DND-41 (cell line): Measurements from ENCODE around the gene PRKCA.

Experiments
- ATAC-seq: fragments of 200-7000 bp; cut with Tn5 transposase; 3 replicates; pipeline ENCODE4 v1.9.1; 2021; ENCODE audit warnings: low read depth; ENCODE audit not compliant: insufficient read depth
- DNase-seq: peaks from one replicate; pipeline ENCODE4 v3.0.0-alpha.2; 2020
- H2AFZ ChIP-seq: 2 replicates; pipeline ENCODE4 v1.6.0; 2012; ENCODE audit warnings: low read depth, low read length
- H3K27ac ChIP-seq: 2 replicates; pipeline ENCODE4 v1.5.1; 2012; ENCODE audit warnings: low read length, inconsistent platforms
- H3K27me3 ChIP-seq: fragments of 200-600 bp; sonication (generic); 2 replicates; pipeline ENCODE4 v1.6.0; 2012; ENCODE audit warnings: low read length, mild to moderate bottlenecking, inconsistent platforms; ENCODE audit not compliant: insufficient read depth, poor library complexity
- H3K36me3 ChIP-seq: 2 replicates; pipeline ENCODE4 v1.5.1; 2012; ENCODE audit warnings: low read length, inconsistent platforms; ENCODE audit not compliant: insufficient read depth
- H3K4me1 ChIP-seq: 2 replicates; pipeline ENCODE4 v1.5.1; 2012; ENCODE audit warnings: mild to moderate bottlenecking, low read length; ENCODE audit not compliant: insufficient read depth
- H3K4me2 ChIP-seq: 2 replicates; pipeline ENCODE4 v1.6.0; 2012; ENCODE audit warnings: mild to moderate bottlenecking, moderate library complexity, low read length, inconsistent platforms; ENCODE audit not compliant: insufficient read depth
- H3K4me3 ChIP-seq, 2 experiments: fragments of 200-600 bp in 1 of 2; shearing (Covaris generic) in 1 of 2; 2 replicates each; pipeline ENCODE4 v1.5.1; 2012 to 2016; ENCODE audit warnings: inconsistent platforms in 2 of 2, low read length in 2 of 2, mild to moderate bottlenecking in 2 of 2, low read depth in 1 of 2, moderate library complexity in 1 of 2
- H3K79me2 ChIP-seq: 2 replicates; pipeline ENCODE4 v1.6.0; 2012; ENCODE audit warnings: low read length, inconsistent platforms; ENCODE audit not compliant: insufficient read depth
- H3K9ac ChIP-seq: 2 replicates; pipeline ENCODE4 v1.6.0; 2012; ENCODE audit warnings: low read depth, mild to moderate bottlenecking, inconsistent platforms, low read length, moderate library complexity
- H3K9me3 ChIP-seq: 2 replicates; pipeline ENCODE4 v1.5.1; 2012; ENCODE audit warnings: low read length, moderate library complexity, mild to moderate bottlenecking, inconsistent platforms; ENCODE audit not compliant: insufficient read depth, severe bottlenecking
- H4K20me1 ChIP-seq: 2 replicates; pipeline ENCODE4 v1.6.0; 2012; ENCODE audit warnings: low read length; ENCODE audit not compliant: insufficient read depth
- CTCF ChIP-seq: IDR thresholded peaks from 2 replicates; pipeline ENCODE4 v1.5.1; 2012; ENCODE audit warnings: borderline replicate concordance, low read length, moderate library complexity, mild to moderate bottlenecking; ENCODE audit not compliant: poor library complexity, severe bottlenecking; ENCODE audit errors: extremely low read depth
- EZH2 ChIP-seq: IDR thresholded peaks from 3 replicates; pipeline ENCODE4 v1.6.1; 2012; ENCODE audit warnings: borderline replicate concordance, low read depth, mild to moderate bottlenecking, moderate library complexity, low read length, inconsistent platforms; ENCODE audit not compliant: severe bottlenecking

Gene PRKCA

GRCh38 chr17:66755101-66755943 lies 452.9 kb downstream of the PRKCA start:
- Histone ChIP-seq H3K36me3 (peaks cover 40% of the 10 kb centered on the region), H4K20me1 (no peaks in the 10 kb centered on the region), H3K27me3 (no peaks in the 10 kb centered on the region), H3K9me3 (no peaks in the 10 kb centered on the region), H3K4me2 (no peak overlapping the region), H3K4me1 (no peaks in the 10 kb centered on the region), H3K9ac (no peak overlapping the region), H3K27ac (no peak overlapping the region), H3K4me3 (no peak overlapping the region), H2AFZ (no peak overlapping the region), H3K79me2 (no peaks in the 10 kb centered on the region)
- DNase-seq = no peak
- no peak for ATAC-seq
- TF ChIP-seq EZH2 = no peak
- TF ChIP-seq CTCF = no peak

- H3K27ac ChIP-seq = no peak overlapping the region
- H3K27me3 ChIP-seq = no peaks in the 10 kb centered on the region
- no peaks in the 10 kb centered on the region for H4K20me1 ChIP-seq
- peaks cover 35% of the 10 kb centered on the region for H3K36me3 ChIP-seq
- ATAC-seq (no peak), DNase-seq (no peak)
- no peaks in the 10 kb centered on the region for H3K79me2 ChIP-seq
- H3K9ac ChIP-seq = no peak overlapping the region
- H3K4me3 ChIP-seq = no peak overlapping the region
- H2AFZ ChIP-seq = no peak overlapping the region
- H3K4me2 ChIP-seq = no peak overlapping the region
- H3K9me3 ChIP-seq = no peaks in the 10 kb centered on the region
- no peaks in the 10 kb centered on the region for H3K4me1 ChIP-seq
- TF ChIP-seq EZH2 = no peak
- TF ChIP-seq CTCF = no peak
These were observed 453.5 kb downstream of the PRKCA start for GRCh38 chr17:66755944-66756290.

- no peak for TF ChIP-seq CTCF
- TF ChIP-seq EZH2 = no peak
These were observed 457.9 kb downstream of the PRKCA start for GRCh38 chr17:66760324-66760723.

More at GRCh38 chr17:66760324-66760723, 457.9 kb downstream of the PRKCA start:
- Histone ChIP-seq H4K20me1 (no peaks in the 10 kb centered on the region), H3K27ac (no peak overlapping the region), H3K27me3 (no peaks in the 10 kb centered on the region), H3K79me2 (no peaks in the 10 kb centered on the region), H3K36me3 (0 out of 2 replicates have a peak, but pooled peaks cover 8% of the 10 kb centered on the region), H3K4me3 (no peak overlapping the region), H3K9ac (no peak overlapping the region), H3K4me2 (no peak overlapping the region), H3K4me1 (no peaks in the 10 kb centered on the region), H2AFZ (no peak overlapping the region), H3K9me3 (no peaks in the 10 kb centered on the region)
- no peak for ATAC-seq
- DNase-seq = no peak
